Measurements from ENCODE around the gene TMEM63A.

The TMEM63A gene

DNA sequence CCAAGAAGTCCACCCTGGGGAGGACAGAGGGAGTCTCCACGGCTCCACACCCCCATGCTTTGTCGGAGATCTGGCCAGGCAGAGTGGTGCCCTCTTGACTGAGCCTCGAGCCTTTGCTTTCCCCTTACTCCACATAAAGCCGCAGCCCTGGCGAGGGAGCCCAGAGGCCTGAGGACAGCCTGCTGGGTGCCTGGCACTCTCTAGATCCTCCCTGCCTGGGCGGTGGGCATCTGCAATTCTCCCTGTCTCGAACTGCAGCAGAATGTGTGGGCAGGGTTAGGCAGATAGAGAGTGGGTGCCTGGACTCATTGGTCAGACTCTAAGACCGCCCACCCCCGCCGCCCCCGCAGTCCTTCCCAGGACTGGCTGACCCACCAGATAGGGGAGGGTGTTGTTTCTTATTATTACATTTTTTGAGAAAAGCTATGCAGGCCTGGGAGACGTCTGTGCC, 58.3 kb downstream of the TMEM63A start:
- TF ChIP-seq, protein P1, sequence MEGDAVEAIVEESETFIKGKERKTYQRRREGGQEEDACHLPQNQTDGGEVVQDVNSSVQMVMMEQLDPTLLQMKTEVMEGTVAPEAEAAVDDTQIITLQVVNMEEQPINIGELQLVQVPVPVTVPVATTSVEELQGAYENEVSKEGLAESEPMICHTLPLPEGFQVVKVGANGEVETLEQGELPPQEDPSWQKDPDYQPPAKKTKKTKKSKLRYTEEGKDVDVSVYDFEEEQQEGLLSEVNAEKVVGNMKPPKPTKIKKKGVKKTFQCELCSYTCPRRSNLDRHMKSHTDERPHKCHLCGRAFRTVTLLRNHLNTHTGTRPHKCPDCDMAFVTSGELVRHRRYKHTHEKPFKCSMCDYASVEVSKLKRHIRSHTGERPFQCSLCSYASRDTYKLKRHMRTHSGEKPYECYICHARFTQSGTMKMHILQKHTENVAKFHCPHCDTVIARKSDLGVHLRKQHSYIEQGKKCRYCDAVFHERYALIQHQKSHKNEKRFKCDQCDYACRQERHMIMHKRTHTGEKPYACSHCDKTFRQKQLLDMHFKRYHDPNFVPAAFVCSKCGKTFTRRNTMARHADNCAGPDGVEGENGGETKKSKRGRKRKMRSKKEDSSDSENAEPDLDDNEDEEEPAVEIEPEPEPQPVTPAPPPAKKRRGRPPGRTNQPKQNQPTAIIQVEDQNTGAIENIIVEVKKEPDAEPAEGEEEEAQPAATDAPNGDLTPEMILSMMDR (IDR thresholded peaks at IDR 0.05; ENCODE audit: insufficient read depth, missing control alignments): no peak
- DNase-seq (ENCODE audit: insufficient read length, low spot score) (no peak), FAIRE-seq (no peak)

DNA sequence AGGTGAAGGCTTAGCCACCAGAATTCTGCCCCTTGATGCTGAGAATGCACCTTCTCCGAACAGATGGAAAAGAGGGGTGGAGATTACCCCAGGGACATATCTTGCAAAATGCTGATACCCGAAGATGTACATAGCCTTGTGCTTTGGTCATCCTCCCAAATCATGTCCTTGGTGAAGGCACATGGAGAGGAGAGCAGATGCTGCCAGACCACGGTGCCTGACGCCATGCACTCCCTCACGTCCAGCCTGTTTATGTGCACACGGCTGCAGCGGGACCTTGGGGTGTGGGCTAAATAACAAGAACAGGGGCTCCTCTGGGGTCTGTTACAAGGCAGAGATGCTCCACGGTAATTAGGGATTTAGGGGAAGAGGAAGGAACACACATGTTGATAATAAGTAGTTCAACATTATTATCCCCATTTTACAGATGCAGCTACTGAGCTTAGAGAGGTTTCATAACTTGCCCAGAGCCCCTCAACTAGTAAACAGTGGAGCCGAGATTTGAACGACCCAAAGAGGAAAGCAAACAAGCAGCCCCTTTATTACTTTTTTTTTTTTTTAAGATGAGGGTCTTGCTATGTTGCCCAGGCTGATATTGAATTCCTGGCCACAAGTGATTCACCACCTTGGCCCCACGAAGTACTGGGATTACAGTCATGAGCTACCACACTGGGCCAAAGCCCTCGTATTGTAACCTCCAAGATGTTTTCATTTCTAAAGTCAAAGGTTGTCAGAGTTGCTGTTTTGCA, 59.4 kb downstream of the TMEM63A start:
- no peak for FAIRE-seq
- DNase-seq (ENCODE audit: insufficient read length, low spot score): no peak
- TF ChIP-seq, protein P1 (IDR thresholded peaks at IDR 0.05; ENCODE audit: insufficient read depth, missing control alignments): no peak

DNA sequence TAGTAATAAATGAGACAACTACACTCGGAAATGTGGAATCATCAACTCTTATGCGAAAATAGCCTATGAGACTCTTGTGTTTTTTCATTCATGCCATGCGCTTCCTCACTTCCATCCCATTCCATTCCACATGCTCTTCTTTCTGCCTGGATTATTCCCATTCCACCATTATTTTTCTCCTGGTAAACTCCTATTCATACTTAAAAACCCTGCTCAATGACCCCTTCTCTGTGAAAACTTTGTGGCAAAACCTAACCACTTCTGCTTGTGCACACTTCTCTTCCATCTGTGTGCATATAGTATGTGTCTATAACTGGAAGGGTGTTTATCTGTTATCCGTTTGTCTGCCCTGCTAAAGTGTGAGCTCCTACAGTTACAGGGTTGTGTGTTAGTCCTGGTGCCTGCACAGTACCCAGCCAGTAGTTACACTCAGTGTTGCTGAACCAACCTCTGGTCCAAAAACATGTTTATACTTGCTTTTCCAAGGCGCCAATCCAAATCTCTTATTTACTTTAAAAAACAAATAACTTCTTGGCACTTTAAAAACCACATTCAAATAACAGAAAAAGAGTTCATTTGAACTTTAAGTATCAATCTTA, 61.6 kb downstream of the TMEM63A start:
- FAIRE-seq: no peak
- DNase-seq (ENCODE audit: insufficient read length, low spot score): no peak
- TF ChIP-seq, protein P1 (IDR thresholded peaks at IDR 0.05; ENCODE audit: insufficient read depth, missing control alignments): no peak

DNA sequence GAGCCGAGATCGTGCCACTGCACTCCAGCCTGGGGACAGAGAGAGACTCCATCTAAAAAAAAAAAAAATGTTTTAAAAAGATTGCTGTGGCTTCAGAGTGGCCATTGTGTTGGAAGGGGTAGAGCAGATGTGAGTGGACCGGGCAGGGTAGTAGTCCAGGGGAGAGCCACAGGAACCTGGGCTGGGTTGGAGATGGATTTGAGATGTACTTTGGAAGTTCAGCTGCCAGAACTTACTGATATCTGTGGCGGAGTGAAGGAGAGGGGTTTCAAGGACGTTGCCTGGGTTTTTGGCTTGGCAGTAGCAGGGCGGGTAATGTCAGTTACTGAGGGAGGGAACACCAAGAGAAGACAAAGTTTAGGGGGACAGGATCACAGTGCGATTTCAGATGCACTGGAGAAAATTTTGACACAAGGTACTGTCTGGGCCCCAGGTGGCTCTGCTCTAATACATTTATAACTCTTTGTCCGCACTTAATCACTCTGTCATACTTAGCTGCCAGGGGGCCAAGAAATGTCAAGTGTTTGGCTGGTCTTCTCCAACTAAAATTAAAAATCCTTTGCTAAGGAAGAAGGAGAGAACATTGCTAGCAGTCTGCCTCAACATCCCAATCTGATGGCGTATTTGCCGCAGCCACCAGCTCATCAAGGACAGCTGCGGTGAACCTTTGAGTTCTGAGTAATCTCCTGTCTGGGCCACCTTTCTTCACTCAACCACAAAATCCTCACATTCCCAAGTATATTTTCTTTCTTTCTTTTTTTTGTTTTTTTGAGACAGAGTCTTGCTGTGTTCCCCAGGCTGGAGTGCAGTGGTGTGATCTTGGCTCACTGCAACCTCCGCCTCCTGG, 62.6 kb downstream of the TMEM63A start:
- no peak for FAIRE-seq
- no peak for DNase-seq (ENCODE audit: insufficient read length, low spot score)
- TF ChIP-seq, protein P1 (IDR thresholded peaks at IDR 0.05; ENCODE audit: insufficient read depth, missing control alignments): no peak

DNA sequence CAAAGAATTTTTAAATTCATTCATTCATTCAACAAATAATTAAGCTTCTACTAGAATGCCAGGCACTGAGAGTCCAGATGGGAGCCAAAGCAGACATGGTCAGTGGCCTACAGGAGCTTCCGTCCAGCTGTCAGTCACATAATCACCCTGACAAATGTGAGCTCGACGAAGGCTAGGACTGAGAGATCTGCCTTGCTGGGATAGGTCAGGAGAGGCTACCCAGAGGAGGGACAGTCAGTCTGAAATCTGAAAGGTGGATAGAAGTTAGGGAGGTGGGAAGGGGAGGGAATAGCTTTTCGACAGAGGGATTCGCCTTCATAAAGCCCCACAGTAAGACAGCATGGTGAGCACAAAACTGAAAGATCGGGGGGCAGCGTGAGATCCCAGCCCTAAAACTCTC, 64.0 kb downstream of the TMEM63A start:
- TF ChIP-seq, protein P1 (IDR thresholded peaks at IDR 0.05; ENCODE audit: insufficient read depth, missing control alignments): no peak
- DNase-seq (ENCODE audit: insufficient read length, low spot score) (no peak), FAIRE-seq (no peak)

DNA sequence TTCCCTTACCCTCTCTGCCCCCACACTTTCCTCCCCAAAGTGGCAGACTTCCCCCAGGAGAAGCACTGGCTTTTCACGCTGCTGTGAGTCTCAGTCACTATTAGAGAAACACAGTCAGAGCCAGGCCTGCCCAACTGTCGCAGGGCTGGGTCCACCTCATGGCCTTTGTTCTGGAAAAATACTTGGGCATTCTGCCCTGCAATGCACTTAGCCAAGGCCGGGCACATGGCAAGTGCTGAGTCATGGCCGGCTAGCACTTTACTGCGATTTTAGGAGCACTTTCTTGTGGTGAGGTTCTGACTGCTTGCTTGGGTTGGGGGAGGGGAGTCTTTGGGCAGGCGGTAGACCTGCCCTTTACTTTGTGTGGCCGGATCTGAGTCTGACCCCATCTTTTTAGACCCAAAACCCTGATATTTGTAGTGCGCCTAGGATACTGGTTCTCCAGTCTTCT, 64.5 kb downstream of the TMEM63A start:
- TF ChIP-seq, protein P1 (IDR thresholded peaks at IDR 0.05; ENCODE audit: insufficient read depth, missing control alignments): no peak
- DNase-seq (ENCODE audit: insufficient read length, low spot score) (no peak), FAIRE-seq (no peak)

Measured in D721Med (cell line).